Measurements from ENCODE around the gene SPTLC1. TPM values are rescaled to one million over a fixed set of nuclear protein-coding genes. Genes with fewer than 3 reads are reported as not detected.
A peak's percentile ranks its signal among the peaks of the same experiment; 100 is the strongest.

The SPTLC1 gene
- total and polyA plus RNA-seq, 2 of the 13 experiments (the other 11 are each of a cell fraction or from before 2014, with no cell fraction given): 56.2 to 72.5 TPM

DNA sequence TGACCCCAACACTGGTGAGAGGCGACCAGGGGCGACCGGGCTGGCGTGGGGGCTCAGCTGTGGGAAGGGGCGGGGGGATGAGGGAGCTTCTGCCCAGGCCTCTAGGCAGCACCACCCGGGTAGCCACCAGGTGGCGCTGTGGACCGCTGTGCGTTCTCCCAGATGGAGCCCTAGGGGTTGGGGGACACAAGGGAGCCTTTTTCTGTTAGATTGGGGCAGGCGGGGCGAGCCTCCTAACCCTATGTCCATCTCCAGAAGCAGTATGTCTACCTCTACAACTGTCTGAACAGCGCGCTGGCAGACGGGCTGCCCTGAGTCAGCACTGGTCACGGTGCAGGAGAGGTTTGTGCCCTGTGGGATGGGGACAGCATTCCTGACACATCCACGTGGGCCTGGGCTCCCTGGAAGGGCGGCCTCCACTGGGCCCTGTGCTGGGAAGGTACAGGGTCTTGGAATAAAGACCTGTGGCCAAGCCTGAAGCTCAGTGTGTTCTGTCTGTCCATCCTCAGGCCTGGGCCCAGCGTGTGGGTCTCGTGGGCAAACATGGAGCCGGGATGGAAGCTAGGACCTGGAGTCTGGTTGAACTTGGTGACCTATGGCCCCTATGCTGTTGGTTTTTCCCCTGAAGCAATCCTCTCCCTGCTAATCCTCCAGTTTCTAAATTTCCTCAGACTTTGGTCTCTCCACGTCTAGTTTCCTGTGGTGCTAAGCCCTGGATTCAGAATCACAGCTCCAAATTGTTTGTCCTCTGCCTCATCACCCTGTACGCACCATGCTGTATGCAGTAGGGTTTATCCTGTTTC, 23.1 kb upstream of the SPTLC1 start (continued):
- TF ChIP-seq, protein P1, sequence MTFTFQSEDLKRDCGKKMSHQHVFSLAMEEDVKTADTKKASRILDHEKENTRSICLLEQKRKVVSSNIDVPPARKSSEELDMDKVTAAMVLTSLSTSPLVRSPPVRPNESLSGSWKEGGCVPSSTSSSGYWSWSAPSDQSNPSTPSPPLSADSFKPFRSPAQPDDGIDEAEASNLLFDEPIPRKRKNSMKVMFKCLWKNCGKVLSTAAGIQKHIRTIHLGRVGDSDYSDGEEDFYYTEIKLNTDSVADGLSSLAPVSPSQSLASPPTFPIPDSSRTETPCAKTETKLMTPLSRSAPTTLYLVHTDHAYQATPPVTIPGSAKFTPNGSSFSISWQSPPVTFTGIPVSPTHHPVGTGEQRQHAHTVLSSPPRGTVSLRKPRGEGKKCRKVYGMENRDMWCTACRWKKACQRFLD (CRISPR knock-in tag; IDR thresholded peaks at IDR 0.05; ENCODE audit: borderline replicate concordance): no peak; the same call in 1 of the 2 replicates
- TF ChIP-seq CREM (IDR thresholded peaks at IDR 0.05) (peak; percentile 41; the same call in 1 of the 2 replicates), CREM (CRISPR knock-in tag; IDR thresholded peaks at IDR 0.05) (no peak), HOXD1 (CRISPR knock-in tag; IDR thresholded peaks at IDR 0.05) (no peak), NPAS2 (CRISPR knock-in tag; IDR thresholded peaks at IDR 0.05; ENCODE audit: borderline replicate concordance) (no peak), MED8 (CRISPR knock-in tag; IDR thresholded peaks at IDR 0.05; ENCODE audit: insufficient replicate concordance) (no peak), ZZZ3 (CRISPR knock-in tag; IDR thresholded peaks at IDR 0.05; ENCODE audit: borderline replicate concordance) (0 out of 2 replicates have a peak, but pooled peaks have one; percentile 68), ZFP90 (CRISPR knock-in tag; IDR thresholded peaks at IDR 0.05; ENCODE audit: borderline replicate concordance) (no peak), TCF7L2 (IDR thresholded peaks at IDR 0.05; ENCODE audit: low read depth, low read length) (no peak), ZNF335 (CRISPR knock-in tag; IDR thresholded peaks at IDR 0.05) (no peak), RARA (CRISPR knock-in tag; IDR thresholded peaks at IDR 0.05) (peak; percentile 56; the same call in 1 of the 2 replicates)
- TF ChIP-seq, protein P2, sequence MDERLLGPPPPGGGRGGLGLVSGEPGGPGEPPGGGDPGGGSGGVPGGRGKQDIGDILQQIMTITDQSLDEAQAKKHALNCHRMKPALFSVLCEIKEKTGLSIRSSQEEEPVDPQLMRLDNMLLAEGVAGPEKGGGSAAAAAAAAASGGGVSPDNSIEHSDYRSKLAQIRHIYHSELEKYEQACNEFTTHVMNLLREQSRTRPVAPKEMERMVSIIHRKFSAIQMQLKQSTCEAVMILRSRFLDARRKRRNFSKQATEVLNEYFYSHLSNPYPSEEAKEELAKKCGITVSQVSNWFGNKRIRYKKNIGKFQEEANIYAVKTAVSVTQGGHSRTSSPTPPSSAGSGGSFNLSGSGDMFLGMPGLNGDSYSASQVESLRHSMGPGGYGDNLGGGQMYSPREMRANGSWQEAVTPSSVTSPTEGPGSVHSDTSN (CRISPR knock-in tag; IDR thresholded peaks at IDR 0.05): no peak
- TF ChIP-seq, protein P3, sequence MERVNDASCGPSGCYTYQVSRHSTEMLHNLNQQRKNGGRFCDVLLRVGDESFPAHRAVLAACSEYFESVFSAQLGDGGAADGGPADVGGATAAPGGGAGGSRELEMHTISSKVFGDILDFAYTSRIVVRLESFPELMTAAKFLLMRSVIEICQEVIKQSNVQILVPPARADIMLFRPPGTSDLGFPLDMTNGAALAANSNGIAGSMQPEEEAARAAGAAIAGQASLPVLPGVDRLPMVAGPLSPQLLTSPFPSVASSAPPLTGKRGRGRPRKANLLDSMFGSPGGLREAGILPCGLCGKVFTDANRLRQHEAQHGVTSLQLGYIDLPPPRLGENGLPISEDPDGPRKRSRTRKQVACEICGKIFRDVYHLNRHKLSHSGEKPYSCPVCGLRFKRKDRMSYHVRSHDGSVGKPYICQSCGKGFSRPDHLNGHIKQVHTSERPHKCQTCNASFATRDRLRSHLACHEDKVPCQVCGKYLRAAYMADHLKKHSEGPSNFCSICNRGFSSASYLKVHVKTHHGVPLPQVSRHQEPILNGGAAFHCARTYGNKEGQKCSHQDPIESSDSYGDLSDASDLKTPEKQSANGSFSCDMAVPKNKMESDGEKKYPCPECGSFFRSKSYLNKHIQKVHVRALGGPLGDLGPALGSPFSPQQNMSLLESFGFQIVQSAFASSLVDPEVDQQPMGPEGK (CRISPR knock-in tag; IDR thresholded peaks at IDR 0.05): 0 out of 2 replicates have a peak, but pooled peaks have one; percentile 0
- TF ChIP-seq, protein P4, sequence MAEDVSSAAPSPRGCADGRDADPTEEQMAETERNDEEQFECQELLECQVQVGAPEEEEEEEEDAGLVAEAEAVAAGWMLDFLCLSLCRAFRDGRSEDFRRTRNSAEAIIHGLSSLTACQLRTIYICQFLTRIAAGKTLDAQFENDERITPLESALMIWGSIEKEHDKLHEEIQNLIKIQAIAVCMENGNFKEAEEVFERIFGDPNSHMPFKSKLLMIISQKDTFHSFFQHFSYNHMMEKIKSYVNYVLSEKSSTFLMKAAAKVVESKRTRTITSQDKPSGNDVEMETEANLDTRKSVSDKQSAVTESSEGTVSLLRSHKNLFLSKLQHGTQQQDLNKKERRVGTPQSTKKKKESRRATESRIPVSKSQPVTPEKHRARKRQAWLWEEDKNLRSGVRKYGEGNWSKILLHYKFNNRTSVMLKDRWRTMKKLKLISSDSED (CRISPR knock-in tag; IDR thresholded peaks at IDR 0.05): no peak
- TF ChIP-seq, protein P5, sequence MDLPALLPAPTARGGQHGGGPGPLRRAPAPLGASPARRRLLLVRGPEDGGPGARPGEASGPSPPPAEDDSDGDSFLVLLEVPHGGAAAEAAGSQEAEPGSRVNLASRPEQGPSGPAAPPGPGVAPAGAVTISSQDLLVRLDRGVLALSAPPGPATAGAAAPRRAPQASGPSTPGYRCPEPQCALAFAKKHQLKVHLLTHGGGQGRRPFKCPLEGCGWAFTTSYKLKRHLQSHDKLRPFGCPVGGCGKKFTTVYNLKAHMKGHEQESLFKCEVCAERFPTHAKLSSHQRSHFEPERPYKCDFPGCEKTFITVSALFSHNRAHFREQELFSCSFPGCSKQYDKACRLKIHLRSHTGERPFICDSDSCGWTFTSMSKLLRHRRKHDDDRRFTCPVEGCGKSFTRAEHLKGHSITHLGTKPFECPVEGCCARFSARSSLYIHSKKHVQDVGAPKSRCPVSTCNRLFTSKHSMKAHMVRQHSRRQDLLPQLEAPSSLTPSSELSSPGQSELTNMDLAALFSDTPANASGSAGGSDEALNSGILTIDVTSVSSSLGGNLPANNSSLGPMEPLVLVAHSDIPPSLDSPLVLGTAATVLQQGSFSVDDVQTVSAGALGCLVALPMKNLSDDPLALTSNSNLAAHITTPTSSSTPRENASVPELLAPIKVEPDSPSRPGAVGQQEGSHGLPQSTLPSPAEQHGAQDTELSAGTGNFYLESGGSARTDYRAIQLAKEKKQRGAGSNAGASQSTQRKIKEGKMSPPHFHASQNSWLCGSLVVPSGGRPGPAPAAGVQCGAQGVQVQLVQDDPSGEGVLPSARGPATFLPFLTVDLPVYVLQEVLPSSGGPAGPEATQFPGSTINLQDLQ (CRISPR knock-in tag; IDR thresholded peaks at IDR 0.05): no peak
- TF ChIP-seq, protein P6, sequence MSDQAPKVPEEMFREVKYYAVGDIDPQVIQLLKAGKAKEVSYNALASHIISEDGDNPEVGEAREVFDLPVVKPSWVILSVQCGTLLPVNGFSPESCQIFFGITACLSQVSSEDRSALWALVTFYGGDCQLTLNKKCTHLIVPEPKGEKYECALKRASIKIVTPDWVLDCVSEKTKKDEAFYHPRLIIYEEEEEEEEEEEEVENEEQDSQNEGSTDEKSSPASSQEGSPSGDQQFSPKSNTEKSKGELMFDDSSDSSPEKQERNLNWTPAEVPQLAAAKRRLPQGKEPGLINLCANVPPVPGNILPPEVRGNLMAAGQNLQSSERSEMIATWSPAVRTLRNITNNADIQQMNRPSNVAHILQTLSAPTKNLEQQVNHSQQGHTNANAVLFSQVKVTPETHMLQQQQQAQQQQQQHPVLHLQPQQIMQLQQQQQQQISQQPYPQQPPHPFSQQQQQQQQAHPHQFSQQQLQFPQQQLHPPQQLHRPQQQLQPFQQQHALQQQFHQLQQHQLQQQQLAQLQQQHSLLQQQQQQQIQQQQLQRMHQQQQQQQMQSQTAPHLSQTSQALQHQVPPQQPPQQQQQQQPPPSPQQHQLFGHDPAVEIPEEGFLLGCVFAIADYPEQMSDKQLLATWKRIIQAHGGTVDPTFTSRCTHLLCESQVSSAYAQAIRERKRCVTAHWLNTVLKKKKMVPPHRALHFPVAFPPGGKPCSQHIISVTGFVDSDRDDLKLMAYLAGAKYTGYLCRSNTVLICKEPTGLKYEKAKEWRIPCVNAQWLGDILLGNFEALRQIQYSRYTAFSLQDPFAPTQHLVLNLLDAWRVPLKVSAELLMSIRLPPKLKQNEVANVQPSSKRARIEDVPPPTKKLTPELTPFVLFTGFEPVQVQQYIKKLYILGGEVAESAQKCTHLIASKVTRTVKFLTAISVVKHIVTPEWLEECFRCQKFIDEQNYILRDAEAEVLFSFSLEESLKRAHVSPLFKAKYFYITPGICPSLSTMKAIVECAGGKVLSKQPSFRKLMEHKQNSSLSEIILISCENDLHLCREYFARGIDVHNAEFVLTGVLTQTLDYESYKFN (CRISPR knock-in tag; conservative IDR thresholded peaks at IDR 0.05): peak; percentile 65
